GM21717 (cell line): ENCODE results near the gene YIPF2.
"Not testable (repeated sequence)": the region's sequence is repeated elsewhere in the genome, so short reads cannot be mapped to it uniquely, and the experiment has no call there.

Source experiments
- ATAC-seq: cut with Tn5 transposase; IDR thresholded peaks from one replicate; pipeline ENCODE4 v1.9.1; 2021; ENCODE audit warnings: mild to moderate bottlenecking, moderate library complexity; ENCODE audit not compliant: unreplicated experiment

Gene YIPF2

GRCh38 chr19:10943412-10943811, 15.0 kb upstream of the YIPF2 start:
- not testable (repeated sequence) for ATAC-seq

GRCh38 chr19:10941649-10942048, 13.2 kb upstream of the YIPF2 start:
- ATAC-seq: not testable (repeated sequence)

- ATAC-seq: no peak
Measured at GRCh38 chr19:10936661-10937084, 8.2 kb upstream of the YIPF2 start.

- ATAC-seq: no peak
Measured at GRCh38 chr19:10935371-10936059, 7.1 kb upstream of the YIPF2 start.

DNA sequence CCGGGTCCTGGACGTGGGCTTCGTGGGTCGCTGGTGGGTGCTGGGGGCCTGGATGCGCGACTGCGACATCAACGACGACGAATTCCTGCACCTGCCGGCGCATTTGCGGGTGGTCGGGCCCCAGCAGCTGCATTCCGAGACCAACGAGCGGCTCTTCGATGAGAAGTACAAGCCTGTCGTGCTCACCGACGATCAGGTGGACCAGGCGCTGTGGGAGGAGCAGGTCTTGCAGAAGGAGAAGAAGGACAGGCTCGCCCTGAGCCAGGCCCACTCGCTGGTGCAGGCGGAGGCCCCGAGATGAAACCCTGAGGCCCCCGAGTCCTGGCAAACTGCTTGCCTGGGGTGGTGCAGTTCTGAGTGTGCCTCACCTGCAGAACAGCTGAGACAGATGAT, 959 bp upstream of the YIPF2 start:
- ATAC-seq: no peak

DNA sequence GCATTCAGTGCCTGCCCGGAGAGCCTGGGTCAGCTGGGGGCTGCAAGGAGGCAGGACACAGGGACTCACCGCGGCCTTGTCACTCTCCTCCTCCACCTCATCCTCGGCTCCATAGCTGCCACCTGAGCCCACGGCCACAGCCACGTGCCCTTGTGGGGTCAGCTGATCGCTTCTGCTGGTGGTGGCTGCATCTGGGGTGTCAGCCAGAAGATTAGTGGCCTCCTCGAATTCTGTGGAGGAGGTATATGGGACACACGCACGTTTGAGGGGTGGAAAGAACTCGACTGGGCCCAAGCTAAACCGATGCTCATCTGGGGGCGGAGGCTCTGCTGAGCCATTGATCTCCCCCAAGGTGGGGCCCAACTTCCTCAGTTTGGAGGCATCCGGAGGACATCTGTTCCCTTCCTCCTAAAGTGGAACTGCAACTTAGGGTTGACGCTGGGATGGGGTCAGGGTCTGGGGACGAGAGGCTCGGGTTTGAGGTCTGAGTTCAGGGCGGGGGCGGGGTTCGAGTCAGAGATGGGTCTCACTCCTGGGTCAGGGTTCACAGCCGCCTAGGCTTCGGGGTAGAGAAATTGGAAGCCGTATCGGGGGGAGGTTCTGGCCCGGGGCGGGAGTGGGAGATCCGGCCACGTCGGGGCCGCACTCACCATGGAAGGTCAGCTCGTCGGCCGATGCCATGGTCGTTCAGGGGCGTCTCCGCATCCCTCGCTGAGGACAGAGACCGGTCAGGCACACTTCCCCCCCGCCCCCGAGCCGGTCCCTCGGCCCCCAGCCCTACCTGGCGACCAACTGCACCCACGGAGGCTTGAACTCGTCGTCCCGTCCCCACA, 493 bp downstream of the YIPF2 start:
- peak; percentile 4 for ATAC-seq

DNA sequence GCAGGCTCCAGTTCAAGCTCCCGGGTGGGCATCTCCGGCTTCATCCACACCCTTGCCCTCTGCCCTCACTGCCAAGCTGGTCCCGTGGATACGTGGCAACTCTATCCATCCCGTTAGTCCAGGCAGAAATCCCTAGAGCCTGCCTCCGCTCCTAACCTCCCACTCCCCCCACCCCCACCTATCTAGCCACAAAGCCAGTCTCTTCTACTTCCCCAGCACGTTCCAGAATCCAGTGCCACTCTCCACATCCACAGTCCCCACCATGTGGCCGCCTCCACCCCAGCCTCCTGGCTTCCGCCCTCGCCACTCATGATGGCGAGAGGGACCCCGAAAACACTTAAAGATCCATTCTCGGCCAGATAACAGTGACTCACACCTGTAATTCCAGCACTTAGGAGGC, 3.8 kb downstream of the YIPF2 start:
- no peak for ATAC-seq

DNA sequence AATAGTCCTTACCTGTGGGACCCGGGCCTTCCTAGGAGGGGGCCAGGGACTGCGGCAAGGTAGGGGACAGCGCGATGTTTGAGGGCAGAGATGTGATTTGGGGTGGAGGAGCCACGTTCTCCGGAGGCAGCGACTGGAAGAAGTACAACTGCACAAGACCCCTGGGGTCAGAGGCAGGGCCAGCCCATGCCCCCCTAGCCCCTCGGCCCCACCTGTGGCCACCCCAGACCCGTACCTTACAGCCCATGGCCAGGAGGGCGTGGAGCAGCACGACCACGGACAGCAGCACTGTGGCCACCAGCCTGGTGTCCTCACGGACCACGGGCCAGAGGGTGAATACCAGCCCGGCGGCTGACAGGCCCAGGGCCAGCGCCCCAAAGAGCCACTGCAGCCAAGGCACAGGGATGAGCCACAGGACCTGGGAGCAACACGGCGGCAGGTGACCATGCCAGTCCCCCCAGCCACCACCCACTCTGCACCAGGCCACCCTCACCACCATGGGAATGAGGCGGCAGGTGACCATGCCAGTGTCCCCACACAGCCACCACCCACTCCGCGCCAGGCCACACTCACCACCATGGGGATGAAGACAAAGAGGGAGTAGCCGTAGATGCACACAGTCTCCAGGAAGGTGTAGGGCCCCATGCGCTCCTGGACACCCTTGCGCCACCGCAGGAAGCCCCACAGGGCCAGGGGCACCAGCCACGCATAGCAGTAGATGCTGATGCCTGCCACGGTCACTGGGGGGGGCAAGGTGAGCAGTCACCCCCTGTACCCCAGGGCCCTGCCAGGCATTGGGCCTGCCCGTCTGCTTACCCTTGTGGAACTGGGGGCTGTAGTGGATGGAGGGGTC, 5.0 kb downstream of the YIPF2 start:
- ATAC-seq: no peak

DNA sequence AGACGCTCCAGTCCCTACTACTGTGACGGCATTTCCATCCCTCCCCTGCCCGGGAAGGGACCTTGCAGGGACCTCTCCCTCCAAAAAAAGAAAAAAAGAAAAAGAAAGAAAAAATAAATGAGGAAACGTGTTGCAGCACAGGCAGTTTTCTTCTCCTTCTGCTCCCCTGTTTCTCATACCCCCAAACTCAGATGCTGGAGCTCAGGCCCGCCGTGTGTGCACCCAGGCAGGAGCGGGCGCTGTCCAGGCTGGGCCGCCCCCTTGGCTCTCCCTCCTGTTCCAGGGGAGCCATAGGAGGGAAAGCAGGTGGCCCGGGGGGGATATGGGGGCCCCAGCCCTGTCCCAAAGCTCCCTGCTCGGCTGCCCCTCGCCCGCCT, 5.8 kb downstream of the YIPF2 start:
- ATAC-seq: no peak

GRCh38 chr19:10921910-10922637, 6.4 kb downstream of the YIPF2 start:
- no peak for ATAC-seq

DNA sequence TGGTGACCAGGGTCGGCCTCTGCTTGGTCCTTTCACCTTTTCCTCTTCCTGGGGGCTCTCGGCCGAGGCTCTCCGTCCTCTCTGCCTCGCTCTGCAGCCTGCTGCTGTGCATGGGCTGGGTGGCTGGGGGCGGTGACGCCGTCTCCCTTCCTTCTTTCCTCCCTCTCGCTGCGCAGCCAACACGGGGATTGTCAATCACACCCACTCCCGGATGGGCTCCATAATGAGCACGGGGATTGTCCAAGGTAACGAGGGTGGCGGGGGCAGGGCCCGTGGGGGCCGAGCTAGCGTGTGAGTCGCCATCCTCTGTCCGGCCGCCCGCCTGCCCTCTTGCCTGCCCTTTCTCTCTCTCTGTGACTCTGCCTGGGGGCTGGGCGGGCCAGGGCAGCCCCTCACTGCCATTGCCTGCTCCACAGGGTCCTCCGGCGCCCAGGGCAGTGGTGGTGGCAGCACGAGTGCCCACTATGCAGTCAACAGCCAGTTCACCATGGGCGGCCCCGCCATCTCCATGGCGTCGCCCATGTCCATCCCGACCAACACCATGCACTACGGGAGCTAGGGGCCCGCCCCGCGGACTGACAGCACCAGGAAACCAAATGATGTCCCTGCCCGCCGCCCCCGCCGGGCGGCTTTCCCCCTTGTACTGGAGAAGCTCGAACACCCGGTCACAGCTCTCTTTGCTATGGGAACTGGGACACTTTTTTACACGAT, 7.1 kb downstream of the YIPF2 start:
- ATAC-seq: no peak

- ATAC-seq: no peak
Measured at GRCh38 chr19:10920781-10921180, 7.7 kb downstream of the YIPF2 start.

DNA sequence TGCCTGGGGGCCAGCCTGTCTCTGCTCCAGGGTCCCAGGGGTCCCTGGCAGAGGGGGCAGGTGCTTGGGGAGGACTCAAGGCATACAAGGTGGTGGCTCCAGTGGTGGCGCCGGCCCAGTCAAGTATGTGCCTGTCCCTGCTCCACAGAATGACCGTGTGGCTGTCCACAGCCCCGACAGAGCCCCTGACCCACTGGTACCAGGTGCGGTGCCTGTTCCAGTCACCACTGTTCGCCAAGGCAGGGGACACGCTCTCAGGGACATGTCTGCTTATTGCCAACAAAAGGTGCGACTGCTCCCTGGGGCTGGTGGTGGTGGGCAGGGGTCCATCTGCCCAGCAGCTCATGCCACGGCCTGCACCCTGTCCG, 8.2 kb downstream of the YIPF2 start:
- no peak for ATAC-seq

- ATAC-seq: no peak
Measured at GRCh38 chr19:10919352-10920287, 8.8 kb downstream of the YIPF2 start.

- ATAC-seq: no peak
Measured at GRCh38 chr19:10918359-10918758, 10.1 kb downstream of the YIPF2 start.

- ATAC-seq: no peak
Measured at GRCh38 chr19:10916602-10917001, 11.8 kb downstream of the YIPF2 start.

DNA sequence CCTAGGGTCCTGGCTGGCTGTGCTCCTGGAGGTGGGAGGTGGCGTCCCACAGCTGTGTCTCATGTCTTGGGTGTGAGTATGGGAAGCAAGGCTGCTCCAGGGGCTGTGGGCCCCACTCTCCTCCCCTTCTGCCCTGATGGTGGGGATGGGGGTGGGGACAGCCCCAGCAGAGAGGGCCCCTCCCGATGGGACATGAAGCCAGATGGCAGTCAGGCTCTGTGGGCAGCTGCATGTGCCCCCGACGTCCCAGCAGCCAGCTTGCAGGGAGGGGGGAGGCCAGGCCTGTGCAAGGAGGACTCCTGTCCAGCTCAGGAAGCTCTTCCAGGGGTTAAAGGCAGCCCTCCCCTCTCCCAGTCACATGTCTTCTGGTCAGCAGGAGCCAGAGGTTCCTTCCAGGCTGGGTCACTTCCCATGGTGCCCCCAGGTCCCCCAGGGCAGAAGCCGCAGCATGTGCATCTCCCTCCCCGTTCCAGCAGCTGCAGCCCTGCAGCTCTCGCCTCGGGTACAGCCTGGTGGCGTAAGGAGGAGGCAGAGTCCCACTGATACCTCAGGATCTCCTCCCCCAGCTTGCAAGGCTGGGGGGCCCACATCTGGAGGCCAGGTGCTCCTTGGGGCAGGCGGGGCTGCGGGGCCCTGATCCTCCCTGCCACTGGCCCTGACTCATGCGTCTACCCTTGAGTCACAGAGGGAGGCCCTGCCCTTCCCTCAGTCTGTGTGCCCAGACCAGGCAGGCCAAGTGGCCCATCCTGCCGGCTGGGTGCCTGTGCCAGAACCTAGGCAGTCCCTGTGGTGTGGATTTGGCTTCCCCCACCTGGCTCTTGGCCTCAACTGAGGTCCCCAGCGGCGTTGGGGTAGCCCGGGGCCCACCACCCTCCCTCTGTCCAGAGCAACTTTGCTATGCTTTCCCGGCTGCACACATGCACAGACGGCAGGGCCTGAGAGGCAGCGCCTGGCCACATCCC, 13.0 kb downstream of the YIPF2 start:
- no peak for ATAC-seq

DNA sequence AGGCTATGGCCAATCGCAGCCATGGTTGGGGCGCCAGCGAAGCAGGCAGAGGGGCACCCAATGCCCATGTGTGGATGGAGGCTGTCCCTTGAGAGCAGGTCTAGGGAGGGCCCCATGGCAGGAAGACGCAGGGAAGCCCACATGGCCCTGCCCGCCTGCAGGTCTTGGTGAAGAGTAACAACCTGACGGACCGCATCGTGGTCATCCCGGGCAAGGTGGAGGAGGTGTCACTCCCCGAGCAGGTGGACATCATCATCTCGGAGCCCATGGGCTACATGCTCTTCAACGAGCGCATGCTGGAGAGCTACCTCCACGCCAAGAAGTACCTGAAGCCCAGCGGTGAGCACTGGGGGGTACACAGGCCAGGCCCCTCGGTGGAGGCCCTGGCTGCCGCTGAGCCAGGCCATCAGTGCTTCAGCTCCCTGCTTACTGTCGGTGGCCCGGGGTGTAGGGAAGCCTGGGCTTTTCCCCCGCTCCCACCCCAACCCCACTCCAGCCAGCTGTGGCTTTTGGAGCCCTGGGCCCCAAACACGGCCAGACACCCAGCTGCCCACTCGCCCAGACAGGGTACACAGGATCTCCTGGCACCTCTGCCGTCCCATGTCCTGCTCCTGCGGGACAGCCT, 14.6 kb downstream of the YIPF2 start:
- no peak for ATAC-seq
